Thoracic aorta (tissue), 2 donors: ENCODE results near the gene SCN4B. TPM values are rescaled to one million over a fixed set of nuclear protein-coding genes. Genes with fewer than 3 reads are reported as not detected.
"Not testable (repeated sequence)": the region's sequence is repeated elsewhere in the genome, so short reads cannot be mapped to it uniquely, and the experiment has no call there.

Source experiments
- ATAC-seq: fragments of 150-250 bp; one replicate; pipeline ENCODE4 v1.8.0; 2017; ENCODE audit warnings: low read depth; ENCODE audit not compliant: insufficient number of reproducible peaks, low FRiP score
- DNase-seq: peaks from one replicate; pipeline ENCODE4 v3.0.0-alpha.2; 2020; ENCODE audit warnings: low spot score
- H3K27ac ChIP-seq, 2 donors: fragments of 200-600 bp; sonication (generic); 1 replicate in 1 of 2; 2 replicates in 1 of 2; pipeline ENCODE4 v1.5.1; 2016; ENCODE audit warnings: mild to moderate bottlenecking in 2 of 2, moderate library complexity in 2 of 2
- H3K27me3 ChIP-seq: fragments of 200-600 bp; sonication (generic); replicated peaks from 2 replicates; pipeline ENCODE4 v1.6.0; 2016; ENCODE audit warnings: mild to moderate bottlenecking; ENCODE audit not compliant: insufficient read depth
- H3K36me3 ChIP-seq: fragments of 200-600 bp; sonication (generic); one replicate; pipeline ENCODE4 v1.5.1; 2016
- H3K4me1 ChIP-seq, 2 donors: fragments of 200-600 bp; sonication (generic); 1 replicate in 1 of 2; 2 replicates in 1 of 2; pipeline versions ENCODE4 v1.5.1 to v1.6.0; 2016; ENCODE audit warnings: low read depth in 2 of 2, mild to moderate bottlenecking in 1 of 2; ENCODE audit not compliant: control insufficient read depth in 1 of 2
- H3K4me3 ChIP-seq: fragments of 200-600 bp; sonication (generic); 2 replicates; pipeline ENCODE4 v1.5.1; 2016; ENCODE audit warnings: mild to moderate bottlenecking
- H3K9me3 ChIP-seq: fragments of 200-600 bp; sonication (generic); 2 replicates; pipeline ENCODE4 v1.5.1; 2016
- CTCF ChIP-seq: fragments of 200-600 bp; sonication (generic); IDR thresholded peaks from one replicate; pipeline ENCODE4 v1.5.1; 2019; ENCODE audit warnings: antibody characterized with exemption
- total RNA-seq, 2 donors: library from RNA; depleted of rRNA; stranded (reverse); fragments of >200 nt; gene quantifications; one replicate each; pipeline versions ENCODE4 v1.1.0 to v1.2.3, GENCODE V29; 2016

The SCN4B gene
- total RNA-seq, 2 donors from 2014 or later, result 2.0 to 2.4 TPM

DNA sequence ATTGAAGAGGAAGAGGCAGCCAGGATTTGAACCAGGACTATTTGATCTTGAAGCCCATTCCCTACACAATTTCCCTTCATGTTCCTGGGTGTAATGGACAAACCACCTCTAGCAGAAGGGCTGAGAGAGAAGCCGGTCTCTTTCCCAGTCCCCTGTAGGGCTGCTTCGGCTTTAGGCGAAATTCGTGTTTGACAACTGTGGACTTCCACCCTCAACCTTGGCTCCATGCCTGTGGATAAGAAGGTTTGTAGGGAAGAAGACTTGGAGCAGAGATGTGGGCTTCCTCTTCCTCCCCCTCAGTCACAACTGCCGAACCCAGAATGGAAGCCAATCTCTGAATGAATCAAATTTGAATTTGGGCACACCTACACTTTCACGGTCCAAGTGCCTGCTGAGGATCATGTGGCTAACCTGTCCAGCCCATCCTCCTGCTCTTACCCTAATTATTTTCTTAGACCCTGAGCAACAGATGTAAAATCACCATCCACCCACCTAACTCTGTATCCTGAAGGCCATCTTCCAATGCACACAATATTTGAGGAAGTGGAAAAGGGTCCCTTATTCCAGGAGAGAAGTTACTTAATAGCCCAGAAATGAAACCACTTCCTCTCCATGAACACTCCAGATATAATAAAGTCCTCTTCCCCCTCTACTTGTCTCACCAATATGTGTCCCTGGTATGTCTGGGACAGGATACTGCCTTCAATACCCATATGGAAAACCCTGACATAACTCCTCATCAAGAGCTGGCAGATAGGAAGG lies 33.9 kb upstream of the SCN4B start:
- H3K27me3 ChIP-seq, result no peaks in the 10 kb centered on the region
- no peak for ATAC-seq
- no peaks in the 10 kb centered on the region for H3K4me1 ChIP-seq
- no peak overlapping the region for H3K27ac ChIP-seq
- no peak for TF ChIP-seq CTCF
- no peak overlapping the region for H3K4me3 ChIP-seq
- no peaks in the 10 kb centered on the region for H3K36me3 ChIP-seq
- H3K9me3 ChIP-seq, result no peaks in the 10 kb centered on the region
- no peak for DNase-seq

DNA sequence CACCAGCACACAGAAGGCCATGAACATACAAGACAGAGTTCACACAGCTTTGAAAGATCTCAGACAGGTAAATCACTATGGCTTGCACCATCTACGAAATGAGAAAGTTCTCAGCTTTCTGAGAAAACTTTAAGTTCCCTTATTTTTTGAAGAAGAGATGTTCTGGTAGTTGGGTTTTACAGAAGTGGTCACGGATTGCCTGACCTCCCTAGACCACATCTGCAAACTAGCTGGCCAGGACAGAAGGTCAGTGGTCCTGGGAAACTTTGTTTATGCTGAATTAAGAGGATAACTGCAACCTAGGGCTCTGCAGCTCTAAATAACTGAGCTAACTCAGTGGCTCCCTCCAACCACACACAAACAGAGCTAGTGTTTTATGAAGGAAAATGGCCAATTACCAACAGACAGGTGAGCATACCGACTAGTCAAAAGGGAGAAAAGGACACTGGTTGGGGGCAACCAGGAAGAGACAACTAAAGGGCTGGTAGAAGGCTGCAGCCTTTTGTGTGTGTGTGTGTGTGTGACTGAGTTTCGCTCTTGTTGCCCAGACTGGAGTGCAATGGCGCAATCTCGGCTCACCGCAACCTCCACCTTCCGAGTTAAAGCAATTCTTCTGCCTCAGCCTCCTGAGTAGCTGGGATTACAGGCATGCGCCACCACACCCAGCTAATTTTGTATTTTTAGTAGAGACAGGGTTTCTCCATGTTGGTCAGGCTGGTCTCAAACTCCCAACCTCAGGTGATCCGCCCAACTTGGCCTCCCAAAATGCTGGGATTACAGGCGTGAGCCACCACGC lies 32.4 kb upstream of the SCN4B start:
- Histone ChIP-seq H3K4me3 (no peak overlapping the region), H3K9me3 (no peaks in the 10 kb centered on the region), H3K4me1 (no peaks in the 10 kb centered on the region), H3K27ac (no peak overlapping the region), H3K36me3 (no peaks in the 10 kb centered on the region), H3K27me3 (no peaks in the 10 kb centered on the region)
- TF ChIP-seq CTCF, result no peak
- ATAC-seq (no peak), DNase-seq (no peak)

GRCh38 chr11:118183691-118184090 lies 31.1 kb upstream of the SCN4B start:
- not testable (repeated sequence) for ATAC-seq, H3K9me3 ChIP-seq, H3K27ac ChIP-seq, H3K27me3 ChIP-seq, H3K4me1 ChIP-seq, DNase-seq, H3K36me3 ChIP-seq, H3K4me3 ChIP-seq

GRCh38 chr11:118180300-118180703 lies 27.7 kb upstream of the SCN4B start:
- Histone ChIP-seq H3K27me3 (no peaks in the 10 kb centered on the region), H3K4me1 (no peaks in the 10 kb centered on the region), H3K4me3 (no peak overlapping the region), H3K9me3 (no peaks in the 10 kb centered on the region), H3K27ac (no peak overlapping the region), H3K36me3 (no peaks in the 10 kb centered on the region)
- no peak for TF ChIP-seq CTCF
- DNase-seq (no peak), ATAC-seq (no peak)

- Histone ChIP-seq H3K27me3 (no peaks in the 10 kb centered on the region), H3K4me3 (no peak overlapping the region), H3K27ac (no peak overlapping the region), H3K4me1 (peaks cover 0 to 2% of the 10 kb centered on the region in 2 donors), H3K9me3 (no peaks in the 10 kb centered on the region), H3K36me3 (no peaks in the 10 kb centered on the region)
- TF ChIP-seq CTCF, result no peak
- no peak for ATAC-seq
- no peak for DNase-seq
These were observed 24.1 kb upstream of the SCN4B start for GRCh38 chr11:118176778-118177134.
